T-helper 22 cell (primary cell): ENCODE measurements around the gene STX10.
"Not testable (repeated sequence)": the region's sequence is repeated elsewhere in the genome, so short reads cannot be mapped to it uniquely, and the experiment has no call there.

ENCODE experiments used
- DNase-seq: peaks from one replicate; pipeline ENCODE4 v3.0.0-alpha.2; 2020; ENCODE audit warnings: low read depth

The STX10 gene, protein sequence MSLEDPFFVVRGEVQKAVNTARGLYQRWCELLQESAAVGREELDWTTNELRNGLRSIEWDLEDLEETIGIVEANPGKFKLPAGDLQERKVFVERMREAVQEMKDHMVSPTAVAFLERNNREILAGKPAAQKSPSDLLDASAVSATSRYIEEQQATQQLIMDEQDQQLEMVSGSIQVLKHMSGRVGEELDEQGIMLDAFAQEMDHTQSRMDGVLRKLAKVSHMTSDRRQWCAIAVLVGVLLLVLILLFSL

GRCh38 chr19:13150187-13150930 lies at the start of gene STX10, which contains the start of gene IER2:
Gene STX10, minus strand, starts transcription at chr19:13150375. Its CDS starts 202 bp downstream, at chr19:13150173.
Gene IER2, plus strand, starts transcription at chr19:13150411. Its CDS starts 2,776 bp downstream, at chr19:13153187.
- DNase-seq, result peak; percentile 90

DNA sequence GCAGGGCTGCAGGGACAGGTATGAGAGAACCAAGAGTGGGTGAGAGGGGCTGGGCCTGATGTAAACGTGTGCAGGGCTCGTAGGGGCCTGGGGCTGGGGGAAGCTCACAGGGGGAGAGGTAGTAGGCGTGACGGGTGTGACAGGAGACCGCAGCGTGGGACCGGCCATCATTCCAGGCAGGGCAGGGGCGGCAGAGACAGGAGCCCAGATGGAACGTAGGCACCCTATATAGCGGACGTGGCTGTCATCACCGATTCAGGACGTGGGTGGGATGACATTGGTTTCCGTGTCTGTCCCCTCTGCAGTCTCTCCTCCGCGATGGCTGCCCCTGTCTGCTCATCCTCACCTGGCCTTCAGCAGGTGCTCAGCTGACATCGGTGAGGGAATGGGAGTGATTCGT lies 48.5 kb upstream of the STX10 start:
- no peak for DNase-seq

- DNase-seq, result peak; percentile 36
These were observed 45.5 kb upstream of the STX10 start for GRCh38 chr19:13195678-13196077.

- DNase-seq, result no peak
These were observed 40.8 kb upstream of the STX10 start for GRCh38 chr19:13190781-13191540.

- no peak for DNase-seq
These were observed 39.4 kb upstream of the STX10 start for GRCh38 chr19:13189600-13189999.

GRCh38 chr19:13187419-13187818 lies 37.2 kb upstream of the STX10 start:
- DNase-seq, result no peak

DNA sequence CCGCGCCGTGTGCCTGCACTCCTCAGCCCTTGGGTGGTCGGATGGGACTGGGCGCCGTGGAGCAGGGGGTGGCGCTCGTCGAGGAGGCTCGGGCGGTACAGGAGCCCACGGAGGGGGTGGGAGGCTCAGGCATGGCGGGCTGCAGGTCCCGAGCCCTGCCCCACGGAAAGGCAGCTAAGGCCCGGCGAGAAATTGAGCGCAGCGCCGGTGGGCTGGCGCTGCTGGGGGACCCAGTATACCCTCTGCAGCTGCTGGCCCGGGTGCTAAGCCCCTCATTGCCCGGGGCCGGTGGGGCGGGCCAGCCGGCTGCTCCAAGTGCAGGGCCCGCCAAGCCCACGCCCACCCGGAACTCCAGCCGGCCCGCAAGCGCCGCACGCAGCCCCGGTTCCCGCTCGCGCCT lies 36.5 kb upstream of the STX10 start:
- not testable (repeated sequence) for DNase-seq

- not testable (repeated sequence) for DNase-seq
These were observed 35.8 kb upstream of the STX10 start for GRCh38 chr19:13185763-13186657.

GRCh38 chr19:13184926-13185325 lies 34.8 kb upstream of the STX10 start:
- DNase-seq, result not testable (repeated sequence)

- DNase-seq, result no peak
These were observed 31.7 kb upstream of the STX10 start for GRCh38 chr19:13181747-13182388.

GRCh38 chr19:13178291-13178690 lies 28.1 kb upstream of the STX10 start:
- not testable (repeated sequence) for DNase-seq

DNA sequence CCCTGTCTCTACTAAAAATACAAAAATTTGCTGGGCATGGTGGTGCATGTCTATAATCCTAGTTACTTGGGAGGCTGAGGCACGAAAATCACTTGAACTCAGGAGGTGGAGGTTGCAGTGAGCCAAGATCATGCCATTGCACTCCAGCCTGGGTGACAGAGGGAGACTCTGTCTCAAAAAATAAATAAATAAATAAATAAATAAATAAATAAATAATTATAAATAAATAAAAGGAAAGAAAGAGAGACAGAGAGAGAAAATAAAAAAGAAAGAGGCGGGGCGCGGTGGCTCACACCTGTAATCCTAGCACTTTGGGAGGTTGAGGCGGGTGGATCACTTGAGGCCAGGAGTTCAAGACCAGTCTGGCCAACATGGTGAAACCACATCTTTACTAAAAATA lies 27.4 kb upstream of the STX10 start:
- not testable (repeated sequence) for DNase-seq

- no peak for DNase-seq
These were observed 26.2 kb upstream of the STX10 start for GRCh38 chr19:13176345-13176744.

GRCh38 chr19:13173139-13173737 lies 23.1 kb upstream of the STX10 start:
- DNase-seq, result no peak

DNA sequence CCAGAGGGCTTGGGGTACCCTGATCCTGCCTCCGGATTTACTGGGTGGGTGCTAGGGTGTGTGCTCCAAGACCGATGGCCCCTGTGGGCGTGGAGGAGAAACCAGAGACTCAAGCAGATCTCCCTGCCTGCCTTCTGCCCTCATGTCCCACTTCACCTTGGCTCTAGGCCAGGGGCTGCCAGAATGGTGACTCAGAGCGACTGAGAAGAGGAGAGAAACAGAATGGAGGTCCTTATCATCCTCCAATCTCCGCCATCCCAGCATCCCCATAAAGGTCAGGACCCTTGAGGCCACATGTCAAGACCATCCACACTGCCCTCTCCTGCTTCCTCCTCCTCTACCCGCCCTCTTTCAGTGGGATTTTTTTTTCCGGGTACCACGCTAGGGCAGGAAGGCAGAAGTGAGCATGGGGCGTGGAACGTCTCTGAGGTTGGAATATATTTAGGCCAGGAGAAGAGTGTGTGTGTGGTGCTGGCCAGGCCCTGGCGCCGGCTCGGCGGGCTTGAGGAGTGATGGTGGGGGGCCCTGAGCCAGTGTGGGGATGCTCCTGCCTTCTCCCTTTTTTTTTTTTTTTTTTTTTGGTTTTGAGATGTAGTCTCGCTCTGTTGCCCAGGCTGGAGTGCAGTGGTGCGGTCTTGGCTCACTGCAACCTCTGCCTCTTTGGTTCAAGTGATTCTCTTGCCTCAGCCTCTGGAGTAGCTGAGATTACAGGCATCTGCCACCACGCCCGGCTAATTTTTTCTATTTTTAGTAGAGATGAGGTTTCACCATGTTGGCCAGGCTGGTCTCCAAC lies 22.4 kb upstream of the STX10 start:
- peak; percentile 65 for DNase-seq

DNA sequence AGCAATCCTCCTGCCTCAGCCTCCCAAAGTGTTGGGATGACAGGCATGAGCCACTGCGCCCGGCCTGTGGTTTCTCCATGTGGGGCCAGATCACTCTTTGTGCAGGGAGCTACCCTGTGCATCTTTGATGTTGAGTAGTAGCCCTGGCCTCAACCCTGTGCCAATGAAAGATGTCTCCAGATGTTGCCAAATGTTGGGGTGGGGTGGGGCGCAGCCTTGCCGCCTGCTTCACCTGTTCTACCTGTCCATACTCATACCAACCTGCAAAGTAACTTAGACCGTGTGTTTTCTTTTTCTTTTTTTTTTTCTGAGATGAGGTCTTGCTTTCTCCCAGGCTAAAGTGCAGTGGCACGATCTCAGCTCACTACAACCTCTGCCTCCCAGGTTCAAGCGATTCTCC lies 21.0 kb upstream of the STX10 start:
- no peak for DNase-seq

- no peak for DNase-seq
These were observed 19.6 kb upstream of the STX10 start for GRCh38 chr19:13169769-13170168.

DNA sequence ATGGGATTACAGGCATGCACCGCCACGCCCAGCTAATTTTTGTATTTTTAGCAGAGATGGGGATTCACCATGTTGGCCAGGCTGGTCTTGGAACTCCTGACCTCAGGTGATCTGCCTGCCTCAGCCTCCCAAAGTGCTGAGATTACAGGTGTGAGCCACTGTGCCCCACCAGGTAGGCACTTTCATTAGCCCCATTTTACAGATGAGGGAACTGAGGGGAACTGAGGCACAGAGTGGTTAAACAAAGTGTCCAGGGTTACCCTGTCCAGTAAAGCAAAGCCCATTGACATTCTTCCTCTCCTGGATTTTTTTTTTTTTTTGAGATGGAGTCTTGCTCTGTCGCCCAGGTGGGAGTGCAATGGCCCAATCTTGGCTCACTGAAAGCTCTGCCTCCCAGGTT lies 16.0 kb upstream of the STX10 start:
- not testable (repeated sequence) for DNase-seq

GRCh38 chr19:13165162-13165997 lies 15.2 kb upstream of the STX10 start:
- no peak for DNase-seq
